ENCODE results near the gene ALG14.
A peak's percentile ranks its signal among the peaks of the same experiment; 100 is the strongest.

Gene ALG14

DNA sequence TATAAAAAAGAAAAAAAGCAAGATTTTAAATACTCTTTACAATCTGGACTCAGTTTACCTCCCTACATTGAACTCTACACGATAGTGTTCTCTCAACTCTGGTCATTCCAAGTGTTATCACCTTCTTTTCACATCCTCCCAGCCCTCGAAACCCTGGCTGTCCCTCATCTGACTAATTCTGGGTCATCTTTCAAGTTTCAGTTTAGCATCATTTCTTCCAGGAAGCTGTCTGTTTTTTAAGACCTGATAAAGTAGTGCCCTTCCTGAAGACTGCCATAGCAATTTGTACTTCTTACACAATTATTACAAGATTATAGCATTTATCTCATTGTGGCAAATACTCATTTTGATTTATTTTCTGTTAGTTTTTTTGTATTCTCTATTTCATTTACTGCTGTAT, 1.2 kb downstream of the ALG14 start:
- H3K4me3 ChIP-seq (ENCODE audit: low read length), result peak overlapping the region; percentile 83
- no peaks in the 10 kb centered on the region for H3K9me3 ChIP-seq (ENCODE audit: control insufficient read depth, insufficient read depth, low read length)
- H3K4me2 ChIP-seq (ENCODE audit: low read length), result peak overlapping the region; percentile 82
- peaks cover 15% of the 10 kb centered on the region for H3K4me1 ChIP-seq (ENCODE audit: control insufficient read depth, low read length)
- H3K27me3 ChIP-seq (ENCODE audit: control insufficient read depth, low read length), result no peaks in the 10 kb centered on the region
- no peaks in the 10 kb centered on the region for H3K9me2 ChIP-seq (replicated peaks; ENCODE audit: control insufficient read depth, low read length)
- TF ChIP-seq, protein P1, sequence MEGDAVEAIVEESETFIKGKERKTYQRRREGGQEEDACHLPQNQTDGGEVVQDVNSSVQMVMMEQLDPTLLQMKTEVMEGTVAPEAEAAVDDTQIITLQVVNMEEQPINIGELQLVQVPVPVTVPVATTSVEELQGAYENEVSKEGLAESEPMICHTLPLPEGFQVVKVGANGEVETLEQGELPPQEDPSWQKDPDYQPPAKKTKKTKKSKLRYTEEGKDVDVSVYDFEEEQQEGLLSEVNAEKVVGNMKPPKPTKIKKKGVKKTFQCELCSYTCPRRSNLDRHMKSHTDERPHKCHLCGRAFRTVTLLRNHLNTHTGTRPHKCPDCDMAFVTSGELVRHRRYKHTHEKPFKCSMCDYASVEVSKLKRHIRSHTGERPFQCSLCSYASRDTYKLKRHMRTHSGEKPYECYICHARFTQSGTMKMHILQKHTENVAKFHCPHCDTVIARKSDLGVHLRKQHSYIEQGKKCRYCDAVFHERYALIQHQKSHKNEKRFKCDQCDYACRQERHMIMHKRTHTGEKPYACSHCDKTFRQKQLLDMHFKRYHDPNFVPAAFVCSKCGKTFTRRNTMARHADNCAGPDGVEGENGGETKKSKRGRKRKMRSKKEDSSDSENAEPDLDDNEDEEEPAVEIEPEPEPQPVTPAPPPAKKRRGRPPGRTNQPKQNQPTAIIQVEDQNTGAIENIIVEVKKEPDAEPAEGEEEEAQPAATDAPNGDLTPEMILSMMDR (IDR thresholded peaks at IDR 0.05; ENCODE audit: low read depth, low read length, poor library complexity, severe bottlenecking), result no peak
- no peak for TF ChIP-seq EZH2phosphoT487 (IDR thresholded peaks at IDR 0.05; ENCODE audit: borderline replicate concordance, low read length)
- H3K27ac ChIP-seq (ENCODE audit: low read depth, low read length), result no peak overlapping the region
- H3K79me2 ChIP-seq (ENCODE audit: control insufficient read depth, low read length), result peaks cover 10% of the 10 kb centered on the region
- H3F3A ChIP-seq (ENCODE audit: control insufficient read depth, insufficient read depth), result no peaks in the 10 kb centered on the region
- H4K20me1 ChIP-seq (ENCODE audit: control insufficient read depth, insufficient read depth, low read depth, low read length), result no peaks in the 10 kb centered on the region
- H3K36me3 ChIP-seq (ENCODE audit: control insufficient read depth, low read length), result no peaks in the 10 kb centered on the region; the same call in 1 of the 2 replicates

DNA sequence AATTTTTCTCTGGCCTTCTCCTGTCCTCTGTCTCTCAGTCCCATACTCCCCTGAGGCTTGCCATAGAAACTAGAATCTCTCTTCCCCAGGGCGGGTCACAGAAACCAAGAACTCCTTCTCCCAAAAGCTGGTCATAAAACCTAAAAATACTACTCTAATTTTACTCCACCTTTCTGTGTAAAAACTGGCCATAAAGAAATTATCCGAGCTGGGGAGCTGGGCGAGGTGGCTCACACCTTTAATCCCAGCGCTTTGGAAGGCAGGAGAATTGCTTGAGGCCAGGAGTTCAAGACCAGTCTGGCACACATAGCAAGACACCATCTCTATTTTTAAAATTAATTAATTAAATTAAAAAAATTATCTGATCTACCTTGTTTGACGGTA, 3.0 kb downstream of the ALG14 start:
- H3K4me2 ChIP-seq (ENCODE audit: low read length), result no peak overlapping the region
- H3K9me3 ChIP-seq (ENCODE audit: control insufficient read depth, insufficient read depth, low read length), result no peaks in the 10 kb centered on the region
- H3K4me1 ChIP-seq (ENCODE audit: control insufficient read depth, low read length), result peaks cover 15% of the 10 kb centered on the region
- no peaks in the 10 kb centered on the region for H4K20me1 ChIP-seq (ENCODE audit: control insufficient read depth, insufficient read depth, low read depth, low read length)
- no peaks in the 10 kb centered on the region for H3K9me2 ChIP-seq (replicated peaks; ENCODE audit: control insufficient read depth, low read length)
- no peaks in the 10 kb centered on the region for H3F3A ChIP-seq (ENCODE audit: control insufficient read depth, insufficient read depth)
- TF ChIP-seq, protein P1 (IDR thresholded peaks at IDR 0.05; ENCODE audit: low read depth, low read length, poor library complexity, severe bottlenecking), result no peak
- no peak for TF ChIP-seq EZH2phosphoT487 (IDR thresholded peaks at IDR 0.05; ENCODE audit: borderline replicate concordance, low read length)
- peaks cover 10% of the 10 kb centered on the region for H3K79me2 ChIP-seq (ENCODE audit: control insufficient read depth, low read length)
- H3K4me3 ChIP-seq (ENCODE audit: low read length), result no peak overlapping the region
- no peak overlapping the region for H3K27ac ChIP-seq (ENCODE audit: low read depth, low read length)
- no peaks in the 10 kb centered on the region for H3K27me3 ChIP-seq (ENCODE audit: control insufficient read depth, low read length)
- H3K36me3 ChIP-seq (ENCODE audit: control insufficient read depth, low read length), result no peaks in the 10 kb centered on the region; the same call in none of the 2 replicates

DNA sequence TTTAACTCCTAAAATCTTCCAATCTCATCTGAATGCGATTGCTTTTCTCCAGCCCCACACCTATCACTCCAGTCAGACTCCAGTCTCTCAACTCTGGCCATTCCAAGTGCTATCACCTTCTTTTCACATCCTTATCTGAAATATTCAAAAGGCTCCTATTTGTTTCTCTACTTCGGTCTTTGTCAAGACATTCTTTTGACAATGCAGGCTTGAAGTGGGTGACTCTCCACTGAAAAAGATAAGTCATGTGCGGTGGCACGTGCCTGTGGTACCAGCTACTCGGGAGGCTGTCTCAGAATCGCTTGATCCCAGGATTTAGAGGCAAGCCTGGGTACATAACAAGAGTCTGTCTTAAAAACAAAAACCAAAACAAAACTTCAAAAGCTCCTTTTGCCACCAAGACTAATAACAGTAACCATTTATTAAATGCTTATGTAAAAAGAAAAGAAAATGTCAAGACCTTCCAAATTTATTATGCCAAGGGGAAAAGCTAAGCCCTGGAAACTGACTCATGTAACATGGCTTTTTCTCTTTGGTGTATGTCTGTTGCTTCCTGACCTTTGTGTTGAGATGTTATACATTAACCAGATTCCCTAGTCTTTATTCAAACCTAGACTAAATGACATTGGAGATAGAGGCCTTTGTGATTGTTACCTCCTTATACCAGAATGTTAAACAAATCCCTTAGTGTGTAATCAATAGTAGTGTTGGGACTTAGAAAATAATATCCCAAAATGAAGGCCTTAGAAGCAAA, 3.6 kb downstream of the ALG14 start:
- no peak overlapping the region for H3K4me3 ChIP-seq (ENCODE audit: low read length)

More for the DNA sequence above, 3.6 kb downstream of the ALG14 start:
- H3K27ac ChIP-seq (ENCODE audit: low read depth, low read length), result no peak overlapping the region
- H3K9me2 ChIP-seq (replicated peaks; ENCODE audit: control insufficient read depth, low read length), result no peaks in the 10 kb centered on the region
- H3K4me2 ChIP-seq (ENCODE audit: low read length), result no peak overlapping the region
- TF ChIP-seq EZH2phosphoT487 (IDR thresholded peaks at IDR 0.05; ENCODE audit: borderline replicate concordance, low read length), result no peak
- TF ChIP-seq, protein P1 (IDR thresholded peaks at IDR 0.05; ENCODE audit: low read depth, low read length, poor library complexity, severe bottlenecking), result no peak
- peaks cover 10% of the 10 kb centered on the region for H3K79me2 ChIP-seq (ENCODE audit: control insufficient read depth, low read length)
- no peaks in the 10 kb centered on the region for H4K20me1 ChIP-seq (ENCODE audit: control insufficient read depth, insufficient read depth, low read depth, low read length)
- peaks cover 6% of the 10 kb centered on the region for H3K36me3 ChIP-seq (ENCODE audit: control insufficient read depth, low read length)
- H3K27me3 ChIP-seq (ENCODE audit: control insufficient read depth, low read length), result no peaks in the 10 kb centered on the region
- H3K9me3 ChIP-seq (ENCODE audit: control insufficient read depth, insufficient read depth, low read length), result no peaks in the 10 kb centered on the region
- H3K4me1 ChIP-seq (ENCODE audit: control insufficient read depth, low read length), result peaks cover 15% of the 10 kb centered on the region
- H3F3A ChIP-seq (ENCODE audit: control insufficient read depth, insufficient read depth), result no peaks in the 10 kb centered on the region

Data from DOHH2 (cell line).